HG02763 (cell line): ENCODE data around the gene ATP8B2.
"Not testable (repeated sequence)": the region's sequence is repeated elsewhere in the genome, so short reads cannot be mapped to it uniquely, and the experiment has no call there.

Experiments used
- ATAC-seq: cut with Tn5 transposase; IDR thresholded peaks from one replicate; pipeline ENCODE4 v1.9.1; 2021; ENCODE audit warnings: mild to moderate bottlenecking, moderate library complexity; ENCODE audit not compliant: unreplicated experiment

Gene ATP8B2

GRCh38 chr1:154324241-154324640 is 1.1 kb upstream of the ATP8B2 start:
- no peak for ATAC-seq

- ATAC-seq, result no peak
Observed at GRCh38 chr1:154325583-154326545, 539 bp downstream of the ATP8B2 start.

DNA sequence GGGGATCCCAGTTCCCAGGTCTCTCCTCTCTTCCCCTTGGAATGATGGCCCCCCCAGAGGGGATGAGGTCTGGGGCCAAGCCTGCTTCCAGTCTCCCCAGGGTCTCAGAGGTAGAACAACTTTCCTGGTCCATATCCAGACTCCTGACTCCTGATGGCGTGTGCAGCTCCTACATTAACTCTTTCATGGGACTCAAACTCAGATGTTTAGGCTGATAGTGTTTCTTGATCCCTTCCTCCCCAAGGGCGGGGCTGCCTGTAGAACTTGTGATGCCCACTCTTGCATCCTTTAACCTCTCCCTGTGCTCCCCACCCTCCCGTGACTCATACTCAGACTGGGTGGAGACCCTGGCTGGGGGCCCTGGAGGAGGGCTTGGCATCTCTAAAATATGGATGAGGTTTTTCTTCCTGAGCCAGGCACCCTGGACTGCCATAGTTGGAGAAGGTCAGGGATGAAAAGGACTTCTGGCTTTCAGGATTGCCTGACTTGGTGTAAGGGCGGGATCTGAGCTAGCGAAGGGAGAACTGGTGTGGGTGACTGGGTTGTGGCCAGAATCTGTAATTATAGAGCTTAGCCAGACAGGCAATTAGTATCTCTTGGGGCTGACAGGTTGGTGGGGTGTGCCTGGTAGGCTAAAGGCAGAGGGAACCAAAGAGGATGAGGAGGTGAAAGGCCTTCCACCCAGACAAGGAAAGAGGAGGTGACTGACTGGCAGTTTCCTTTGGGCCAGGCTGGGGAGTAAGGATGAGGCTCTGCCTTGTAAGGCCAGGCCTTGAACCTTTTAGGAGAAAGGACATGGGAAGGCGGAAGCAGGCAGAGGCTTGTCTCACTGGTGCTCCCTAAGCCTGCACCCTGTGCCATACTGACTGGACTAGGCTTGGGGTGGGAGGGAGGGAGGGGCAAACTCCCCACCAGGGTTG is 1.5 kb downstream of the ATP8B2 start:
- ATAC-seq, result no peak

DNA sequence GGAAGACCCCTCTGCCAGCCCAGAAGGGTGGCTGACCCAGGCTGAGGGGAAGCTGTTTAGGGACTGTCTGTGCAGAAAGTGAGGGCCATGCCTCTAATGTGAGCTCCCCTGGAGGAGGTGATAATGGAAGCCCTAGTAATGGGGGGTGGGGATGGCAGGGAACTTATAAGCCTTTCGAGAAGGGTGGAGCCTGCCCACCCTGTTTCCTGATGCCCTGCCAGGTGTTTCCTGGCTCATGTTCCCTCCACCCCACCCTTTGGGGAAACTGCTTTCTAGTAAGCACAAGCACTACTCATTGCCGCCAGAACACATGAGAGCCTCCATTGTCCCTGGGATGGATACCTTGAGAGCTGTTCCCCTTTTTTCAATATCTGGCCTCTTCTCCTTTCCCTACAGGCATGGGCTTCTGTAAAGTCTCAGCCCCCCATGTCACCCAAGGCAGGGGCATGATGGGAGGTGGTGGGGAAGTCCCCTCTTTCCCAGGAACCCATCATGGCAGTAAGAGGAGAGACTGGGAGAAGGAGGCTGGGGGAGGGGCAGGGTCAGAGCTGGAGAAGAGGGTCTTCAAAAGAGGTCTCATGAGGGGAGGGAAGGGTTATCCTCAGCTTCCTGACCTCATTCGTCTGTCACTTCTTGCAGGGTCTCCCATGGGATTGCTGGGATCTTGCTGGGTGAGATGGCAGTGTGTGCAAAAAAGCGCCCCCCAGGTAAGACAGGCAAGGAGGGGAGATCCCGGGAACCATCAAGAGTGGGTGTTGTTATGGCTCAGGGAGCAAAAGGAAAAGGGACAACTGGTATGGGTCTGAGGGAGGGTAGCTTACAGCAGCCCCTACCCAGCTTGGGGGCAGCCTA is 2.4 kb downstream of the ATP8B2 start:
- no peak for ATAC-seq

DNA sequence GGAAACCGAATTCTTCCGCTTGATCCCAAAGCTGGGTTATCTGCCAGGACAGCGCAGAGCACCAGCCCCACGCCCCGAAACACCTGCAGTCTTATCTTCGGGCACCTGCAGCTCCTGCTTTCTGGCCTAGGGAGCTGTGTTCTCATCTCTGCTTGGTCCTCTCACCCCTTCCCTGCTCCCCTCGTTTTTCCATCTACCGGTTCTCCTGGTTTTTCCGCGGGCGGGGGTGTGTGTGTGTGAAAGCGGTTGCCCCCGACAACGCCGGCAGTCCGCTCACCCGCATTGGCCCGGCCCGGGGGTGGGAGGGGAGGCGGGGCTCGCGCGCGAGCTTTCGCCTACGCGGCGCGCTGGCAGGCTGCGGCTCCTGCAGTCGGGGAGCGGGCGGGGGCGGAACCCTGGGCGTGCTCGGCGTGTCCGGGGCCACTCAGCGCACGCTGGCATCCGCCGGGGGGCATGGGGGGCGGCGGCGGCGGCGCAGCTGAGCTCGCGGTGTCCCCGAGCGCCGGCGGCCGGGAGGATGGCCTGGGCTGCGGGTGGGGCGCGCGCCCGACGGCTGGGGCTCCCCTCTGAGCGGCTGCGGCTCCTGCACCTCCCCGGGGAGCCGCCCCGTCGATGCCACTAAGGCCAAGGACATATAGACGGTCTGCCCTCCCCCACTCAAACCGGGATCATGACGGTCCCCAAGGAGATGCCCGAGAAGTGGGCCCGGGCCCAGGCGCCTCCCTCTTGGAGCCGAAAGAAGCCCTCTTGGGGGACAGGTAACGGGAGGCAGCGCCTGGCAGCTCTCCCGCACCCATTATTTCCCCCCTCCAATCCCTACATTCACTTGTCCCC is 3.2 kb downstream of the ATP8B2 start:
- ATAC-seq, result peak; percentile 39

- ATAC-seq, result no peak
Observed at GRCh38 chr1:154329152-154329521, 3.8 kb downstream of the ATP8B2 start.

DNA sequence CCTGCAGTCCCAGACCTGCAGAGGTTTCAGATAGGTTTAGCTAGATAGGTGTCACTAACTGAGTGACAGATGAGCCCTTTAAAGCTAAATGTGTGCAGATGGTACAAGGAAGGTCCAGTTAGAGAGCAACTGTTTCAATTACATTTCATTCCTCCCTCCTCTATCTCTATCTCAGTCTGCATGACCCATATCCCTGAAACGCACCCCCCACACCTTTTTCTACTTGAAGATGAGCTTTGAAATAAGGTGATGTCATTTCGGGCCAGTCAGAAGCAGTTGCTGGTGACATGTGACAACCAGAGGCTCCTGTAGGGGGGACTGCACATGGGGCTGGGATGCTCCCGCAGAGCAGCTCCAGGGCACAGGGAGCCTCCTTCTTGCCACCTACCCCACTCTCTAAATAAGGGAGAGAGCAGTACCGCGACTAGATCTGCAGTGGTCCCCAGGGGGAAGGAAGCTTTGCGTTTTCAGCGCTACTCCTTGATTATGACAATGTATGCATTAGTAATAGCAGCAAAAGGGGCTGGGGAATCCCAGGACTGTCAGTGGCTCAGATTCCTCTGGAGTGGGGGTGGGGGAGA is 4.3 kb downstream of the ATP8B2 start:
- ATAC-seq, result no peak

GRCh38 chr1:154330669-154331068 is 5.3 kb downstream of the ATP8B2 start:
- ATAC-seq, result no peak

DNA sequence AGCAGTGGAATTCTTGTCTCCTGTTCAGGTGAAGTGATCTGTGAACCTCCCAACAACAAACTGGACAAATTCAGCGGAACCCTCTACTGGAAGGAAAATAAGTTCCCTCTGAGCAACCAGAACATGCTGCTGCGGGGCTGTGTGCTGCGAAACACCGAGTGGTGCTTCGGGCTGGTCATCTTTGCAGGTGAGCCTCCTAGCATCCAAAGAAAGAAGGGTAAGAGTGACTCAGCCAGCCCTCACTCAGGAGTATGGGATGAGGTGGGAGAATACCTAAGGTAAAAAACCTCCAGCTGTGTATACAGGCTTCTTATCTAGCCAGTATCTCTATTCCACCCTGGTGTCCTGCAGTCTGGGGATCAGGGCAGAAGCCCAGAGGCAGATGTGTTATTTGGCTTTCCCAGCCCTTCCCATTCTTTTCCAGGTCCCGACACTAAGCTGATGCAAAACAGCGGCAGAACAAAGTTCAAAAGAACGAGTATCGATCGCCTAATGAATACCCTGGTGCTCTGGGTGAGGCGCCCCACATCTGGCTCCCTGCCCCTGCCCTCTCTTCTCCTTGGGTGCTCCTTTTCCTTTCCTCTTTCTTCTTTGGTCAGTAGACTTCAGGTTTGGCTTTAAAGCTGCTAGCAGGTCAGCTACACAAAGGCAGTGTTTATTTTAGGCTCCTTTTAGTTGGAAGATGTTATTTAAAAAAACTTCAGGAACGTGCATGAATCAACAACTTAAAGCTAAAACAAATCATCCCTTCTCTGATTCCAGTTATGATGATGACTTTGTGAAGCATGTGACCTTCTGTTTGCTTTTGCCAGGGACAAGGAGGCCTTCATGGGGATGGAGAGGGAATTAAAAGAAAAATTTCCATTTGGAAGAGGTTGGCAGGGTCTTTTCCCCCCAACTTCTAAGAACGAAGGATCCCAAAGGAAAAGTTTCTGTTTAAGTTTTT is 9.0 kb downstream of the ATP8B2 start:
- no peak for ATAC-seq

GRCh38 chr1:154335025-154335714 is 9.8 kb downstream of the ATP8B2 start:
- no peak for ATAC-seq

DNA sequence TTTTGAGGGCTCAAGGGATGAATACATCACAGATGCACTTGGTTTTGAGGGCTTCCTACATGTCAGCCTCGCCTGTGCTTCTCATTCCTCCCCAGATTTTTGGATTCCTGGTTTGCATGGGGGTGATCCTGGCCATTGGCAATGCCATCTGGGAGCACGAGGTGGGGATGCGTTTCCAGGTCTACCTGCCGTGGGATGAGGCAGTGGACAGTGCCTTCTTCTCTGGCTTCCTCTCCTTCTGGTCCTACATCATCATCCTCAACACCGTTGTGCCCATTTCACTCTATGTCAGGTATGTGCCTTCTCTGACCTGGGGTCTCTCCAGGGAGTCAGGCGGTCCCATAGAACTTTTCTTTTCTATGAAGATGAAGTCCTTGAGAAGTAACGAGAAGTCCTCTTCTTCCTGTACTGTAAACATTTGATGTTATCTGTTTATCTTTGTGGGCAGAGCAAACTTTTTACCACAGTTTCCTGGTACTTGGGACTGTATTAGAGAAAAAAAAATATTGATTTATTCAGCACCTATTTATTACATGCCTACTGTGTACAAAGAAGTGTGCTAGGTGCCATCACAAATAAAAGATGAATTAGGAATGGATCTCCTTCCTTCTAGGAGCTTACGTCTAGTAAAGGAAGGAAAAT is 12.0 kb downstream of the ATP8B2 start:
- no peak for ATAC-seq

DNA sequence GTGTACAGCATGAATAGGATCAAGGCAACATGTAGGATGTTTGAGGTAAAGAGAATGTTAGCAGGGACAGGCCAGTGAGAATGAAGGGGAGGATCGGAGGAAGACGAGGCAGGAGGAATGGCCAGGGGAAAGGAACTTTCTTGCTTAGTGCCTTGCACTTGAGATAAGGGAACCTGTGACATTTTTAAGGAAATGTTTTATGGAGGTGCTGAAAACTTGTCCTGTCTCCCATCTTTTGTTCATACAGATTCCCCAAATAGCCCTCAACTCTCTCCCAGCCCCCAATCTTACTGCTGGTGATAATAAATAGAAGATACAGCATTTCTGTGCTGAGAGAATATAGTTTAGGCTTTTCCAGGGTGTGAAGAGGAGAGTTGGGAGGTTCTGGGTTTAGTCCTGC is 13.6 kb downstream of the ATP8B2 start:
- no peak for ATAC-seq

DNA sequence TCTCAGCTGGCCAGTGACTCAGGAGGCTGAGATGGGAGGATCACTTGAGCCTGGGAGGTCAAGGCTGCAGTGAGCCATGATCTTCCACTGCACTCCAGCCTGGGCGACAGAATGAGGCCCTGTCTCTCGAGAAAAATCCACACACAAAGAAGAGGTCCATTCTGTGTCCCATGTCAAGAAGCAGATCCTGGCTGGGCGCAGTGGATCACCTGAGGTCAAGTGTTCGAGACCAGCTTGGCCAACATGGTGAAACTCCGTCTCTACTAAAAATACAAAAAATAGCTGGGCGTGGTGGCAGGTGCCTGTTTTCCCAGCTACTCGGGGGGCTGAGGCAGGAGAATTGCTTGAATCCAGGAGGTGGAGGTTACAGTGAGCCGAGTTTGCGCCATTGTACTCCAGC is 16.0 kb downstream of the ATP8B2 start:
- ATAC-seq, result not testable (repeated sequence)

DNA sequence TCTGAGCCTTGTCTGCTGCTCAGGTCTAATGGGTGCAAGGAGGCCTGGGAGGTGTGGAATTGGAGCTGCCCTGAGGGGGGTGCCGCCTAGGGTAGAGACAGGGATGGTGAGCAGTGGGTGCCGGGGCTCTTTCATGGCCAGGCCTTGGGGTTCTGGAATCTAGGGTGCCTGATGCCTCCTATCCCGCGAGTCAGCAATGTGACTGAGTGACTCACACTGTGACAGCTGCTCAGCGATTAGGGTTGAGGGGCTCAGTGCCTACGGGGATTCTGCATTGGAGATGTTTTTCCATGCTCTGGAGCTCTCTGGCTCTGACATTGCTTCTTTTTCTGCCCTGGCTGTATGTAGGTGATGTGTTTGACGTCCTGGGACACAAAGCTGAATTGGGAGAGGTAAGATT is 16.8 kb downstream of the ATP8B2 start:
- no peak for ATAC-seq

GRCh38 chr1:154342836-154343472 is 17.6 kb downstream of the ATP8B2 start:
- no peak for ATAC-seq

- no peak for ATAC-seq
Observed at GRCh38 chr1:154344977-154345837, 19.9 kb downstream of the ATP8B2 start.
